ENCODE measurements around the gene ADCY7.

DNA sequence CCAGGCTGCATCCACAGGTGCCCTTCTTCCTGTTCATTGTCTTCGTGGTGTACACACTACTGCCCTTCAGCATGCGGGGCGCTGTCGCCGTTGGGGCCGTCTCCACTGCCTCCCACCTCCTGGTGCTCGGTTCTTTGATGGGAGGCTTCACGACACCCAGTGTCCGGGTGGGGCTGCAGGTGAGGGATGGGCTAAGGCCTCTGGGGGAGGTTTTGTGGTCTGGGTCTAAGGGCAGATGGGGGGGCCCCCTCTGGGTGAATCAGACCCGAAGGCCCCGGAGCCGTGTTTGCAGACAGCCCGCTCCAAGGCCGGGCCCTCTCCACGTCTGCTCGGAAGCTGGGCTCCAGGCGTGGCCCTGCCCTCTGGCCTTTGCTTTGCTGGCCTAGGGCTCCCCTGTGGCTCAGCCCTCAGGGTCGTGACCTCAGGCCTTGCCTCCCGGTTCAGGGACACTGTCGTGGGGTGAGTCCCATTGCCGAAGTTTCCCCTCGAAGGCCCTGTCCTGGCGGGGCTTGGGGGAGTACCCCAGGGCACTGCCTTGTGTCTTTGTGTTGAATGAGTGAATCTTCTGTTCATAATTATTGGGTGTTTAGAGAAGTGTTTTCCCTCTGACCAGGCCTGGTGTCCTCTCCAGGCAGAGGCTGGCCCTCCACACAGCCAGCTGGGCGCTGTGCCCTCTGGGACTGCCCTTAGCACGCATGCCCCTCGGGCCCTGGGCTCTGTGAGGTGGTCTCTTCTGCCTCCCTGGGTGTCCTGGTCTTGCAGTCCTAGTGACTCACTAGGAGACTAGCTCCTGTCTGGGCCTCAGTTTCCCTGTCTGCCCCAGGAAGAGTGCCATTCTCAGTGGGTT lies 25.6 kb downstream of the ADCY7 start:
- TF ChIP-seq EZH2 (optimal IDR thresholded peaks at IDR 0.05; ENCODE audit: low read depth, low read length) (no peak), EZH2phosphoT487 (IDR thresholded peaks at IDR 0.05; ENCODE audit: low read length) (no peak)
- TF ChIP-seq, protein P1, sequence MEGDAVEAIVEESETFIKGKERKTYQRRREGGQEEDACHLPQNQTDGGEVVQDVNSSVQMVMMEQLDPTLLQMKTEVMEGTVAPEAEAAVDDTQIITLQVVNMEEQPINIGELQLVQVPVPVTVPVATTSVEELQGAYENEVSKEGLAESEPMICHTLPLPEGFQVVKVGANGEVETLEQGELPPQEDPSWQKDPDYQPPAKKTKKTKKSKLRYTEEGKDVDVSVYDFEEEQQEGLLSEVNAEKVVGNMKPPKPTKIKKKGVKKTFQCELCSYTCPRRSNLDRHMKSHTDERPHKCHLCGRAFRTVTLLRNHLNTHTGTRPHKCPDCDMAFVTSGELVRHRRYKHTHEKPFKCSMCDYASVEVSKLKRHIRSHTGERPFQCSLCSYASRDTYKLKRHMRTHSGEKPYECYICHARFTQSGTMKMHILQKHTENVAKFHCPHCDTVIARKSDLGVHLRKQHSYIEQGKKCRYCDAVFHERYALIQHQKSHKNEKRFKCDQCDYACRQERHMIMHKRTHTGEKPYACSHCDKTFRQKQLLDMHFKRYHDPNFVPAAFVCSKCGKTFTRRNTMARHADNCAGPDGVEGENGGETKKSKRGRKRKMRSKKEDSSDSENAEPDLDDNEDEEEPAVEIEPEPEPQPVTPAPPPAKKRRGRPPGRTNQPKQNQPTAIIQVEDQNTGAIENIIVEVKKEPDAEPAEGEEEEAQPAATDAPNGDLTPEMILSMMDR (IDR thresholded peaks at IDR 0.05; ENCODE audit: low read length), result no peak

Data from MM.1S (cell line).